HUES6 (cell line): ENCODE data around the gene SLC12A8.

Experiments used
- H3K27ac ChIP-seq: 2 replicates; pipeline ENCODE4 v1.7.0; 2013; ENCODE audit warnings: low read depth, mild to moderate bottlenecking, low read length, inconsistent platforms
- H3K27me3 ChIP-seq: 2 replicates; pipeline ENCODE4 v1.6.1; 2013; ENCODE audit warnings: low read length; ENCODE audit not compliant: control insufficient read depth, insufficient read depth
- H3K36me3 ChIP-seq: 2 replicates; pipeline ENCODE4 v1.6.1; 2013; ENCODE audit warnings: low read length; ENCODE audit not compliant: control insufficient read depth, insufficient read depth
- H3K4me1 ChIP-seq: 2 replicates; pipeline ENCODE4 v1.6.1; 2013; ENCODE audit warnings: low read length; ENCODE audit not compliant: control insufficient read depth, insufficient read depth
- H3K4me3 ChIP-seq: 2 replicates; pipeline ENCODE4 v1.5.1; 2013; ENCODE audit warnings: low read depth, low read length
- H3K9ac ChIP-seq: one replicate; pipeline ENCODE4 v1.6.1; 2013; ENCODE audit warnings: mild to moderate bottlenecking, low read length
- H3K9me3 ChIP-seq: 2 replicates; pipeline ENCODE4 v1.6.1; 2013; ENCODE audit warnings: low read depth, low read length; ENCODE audit not compliant: control insufficient read depth, insufficient read depth

SLC12A8 gene

GRCh38 chr3:125219261-125219701 is 6.7 kb upstream of the SLC12A8 start:
- Histone ChIP-seq H3K36me3 (no peaks in the 10 kb centered on the region), H3K9me3 (no peaks in the 10 kb centered on the region), H3K27ac (no peak overlapping the region), H3K27me3 (no peaks in the 10 kb centered on the region), H3K9ac (no peak overlapping the region), H3K4me1 (no peaks in the 10 kb centered on the region; the same call in 1 of the 2 replicates), H3K4me3 (no peak overlapping the region)

GRCh38 chr3:125214738-125215137 is 2.2 kb upstream of the SLC12A8 start:
- H3K36me3 ChIP-seq, result no peaks in the 10 kb centered on the region

GRCh38 chr3:125213946-125214542 is 1.5 kb upstream of the SLC12A8 start:
- no peak overlapping the region for H3K27ac ChIP-seq
- no peak overlapping the region for H3K9ac ChIP-seq
- H3K4me3 ChIP-seq, result no peak overlapping the region
- H3K4me1 ChIP-seq, result peaks cover 18% of the 10 kb centered on the region
- H3K9me3 ChIP-seq, result no peaks in the 10 kb centered on the region
- peaks cover 17% of the 10 kb centered on the region for H3K27me3 ChIP-seq
- H3K36me3 ChIP-seq, result no peaks in the 10 kb centered on the region

More at GRCh38 chr3:125214738-125215137, 2.2 kb upstream of the SLC12A8 start:
- no peak overlapping the region for H3K4me3 ChIP-seq
- no peaks in the 10 kb centered on the region for H3K9me3 ChIP-seq
- H3K9ac ChIP-seq, result no peak overlapping the region
- no peak overlapping the region for H3K27ac ChIP-seq
- H3K4me1 ChIP-seq, result peaks cover 18% of the 10 kb centered on the region
- H3K27me3 ChIP-seq, result peaks cover 17% of the 10 kb centered on the region

- Histone ChIP-seq H3K4me3 (peak overlapping the region; percentile 68; the same call in 1 of the 2 replicates), H3K36me3 (no peaks in the 10 kb centered on the region), H3K9ac (no peak overlapping the region), H3K4me1 (peaks cover 18% of the 10 kb centered on the region), H3K27ac (no peak overlapping the region), H3K9me3 (no peaks in the 10 kb centered on the region), H3K27me3 (peaks cover 17% of the 10 kb centered on the region)
These were observed 812 bp upstream of the SLC12A8 start for GRCh38 chr3:125213364-125213755.

- Histone ChIP-seq H3K9me3 (no peaks in the 10 kb centered on the region), H3K36me3 (no peaks in the 10 kb centered on the region), H3K27me3 (peaks cover 17% of the 10 kb centered on the region), H3K9ac (peak overlapping the region; percentile 75), H3K4me1 (peaks cover 18% of the 10 kb centered on the region), H3K27ac (peak overlapping the region; percentile 47; the same call in 1 of the 2 replicates), H3K4me3 (peak overlapping the region; percentile 68)
These were observed 448 bp downstream of the SLC12A8 start for GRCh38 chr3:125212091-125212508.

- peak overlapping the region; percentile 68 for H3K4me3 ChIP-seq
These were observed 941 bp downstream of the SLC12A8 start for GRCh38 chr3:125211523-125212090.

GRCh38 chr3:125207949-125208568 is 4.5 kb downstream of the SLC12A8 start:
- H3K4me3 ChIP-seq, result no peak overlapping the region
- no peak overlapping the region for H3K27ac ChIP-seq
- H3K9ac ChIP-seq, result no peak overlapping the region
- H3K36me3 ChIP-seq, result no peaks in the 10 kb centered on the region
- no peaks in the 10 kb centered on the region for H3K9me3 ChIP-seq
- peaks cover 10% of the 10 kb centered on the region for H3K27me3 ChIP-seq
- H3K4me1 ChIP-seq, result peaks cover 9% of the 10 kb centered on the region

More at GRCh38 chr3:125211523-125212090, 941 bp downstream of the SLC12A8 start:
- H3K9me3 ChIP-seq, result no peaks in the 10 kb centered on the region
- H3K9ac ChIP-seq, result peak overlapping the region; percentile 75
- H3K27ac ChIP-seq, result no peak overlapping the region
- peaks cover 18% of the 10 kb centered on the region for H3K4me1 ChIP-seq
- H3K36me3 ChIP-seq, result no peaks in the 10 kb centered on the region
- peaks cover 17% of the 10 kb centered on the region for H3K27me3 ChIP-seq

- peaks cover 5% of the 10 kb centered on the region; the same call in 1 of the 2 replicates for H3K27me3 ChIP-seq
- no peak overlapping the region for H3K27ac ChIP-seq
- H3K9ac ChIP-seq, result no peak overlapping the region
- peaks cover 6% of the 10 kb centered on the region; the same call in 1 of the 2 replicates for H3K4me1 ChIP-seq
- no peak overlapping the region for H3K4me3 ChIP-seq
- no peaks in the 10 kb centered on the region for H3K36me3 ChIP-seq
- H3K9me3 ChIP-seq, result no peaks in the 10 kb centered on the region
These were observed 5.0 kb downstream of the SLC12A8 start for GRCh38 chr3:125207507-125207906.

GRCh38 chr3:125206934-125207333 is 5.6 kb downstream of the SLC12A8 start:
- Histone ChIP-seq H3K27ac (no peak overlapping the region), H3K9ac (no peak overlapping the region), H3K4me3 (no peak overlapping the region), H3K9me3 (no peaks in the 10 kb centered on the region), H3K4me1 (peaks cover 6% of the 10 kb centered on the region; the same call in 1 of the 2 replicates), H3K36me3 (no peaks in the 10 kb centered on the region), H3K27me3 (peaks cover 5% of the 10 kb centered on the region; the same call in 1 of the 2 replicates)

GRCh38 chr3:125203731-125204130 is 8.8 kb downstream of the SLC12A8 start:
- H3K27me3 ChIP-seq, result no peaks in the 10 kb centered on the region
- no peaks in the 10 kb centered on the region for H3K4me1 ChIP-seq
- no peak overlapping the region for H3K9ac ChIP-seq
- no peaks in the 10 kb centered on the region for H3K9me3 ChIP-seq
- H3K36me3 ChIP-seq, result no peaks in the 10 kb centered on the region
- H3K27ac ChIP-seq, result no peak overlapping the region
- no peak overlapping the region for H3K4me3 ChIP-seq

GRCh38 chr3:125202197-125202596 is 10.4 kb downstream of the SLC12A8 start:
- H3K9ac ChIP-seq, result no peak overlapping the region

More at GRCh38 chr3:125202197-125202596, 10.4 kb downstream of the SLC12A8 start:
- no peak overlapping the region for H3K4me3 ChIP-seq
- H3K36me3 ChIP-seq, result no peaks in the 10 kb centered on the region
- H3K4me1 ChIP-seq, result no peaks in the 10 kb centered on the region
- H3K27me3 ChIP-seq, result no peaks in the 10 kb centered on the region
- H3K27ac ChIP-seq, result no peak overlapping the region
- H3K9me3 ChIP-seq, result no peaks in the 10 kb centered on the region
